ENCODE data around the gene RAD23B. TPM values are rescaled to one million over a fixed set of nuclear protein-coding genes. Genes with fewer than 3 reads are reported as not detected.

RAD23B gene
- total RNA-seq, 6 experiments from 2014 or later = 86.9 to 110 (median 99.1) TPM

- peak overlapping the region in 2 of 3 donors; percentile 91 for H3K27ac ChIP-seq
- peaks cover 0 to 35% (median 11%) of the 10 kb centered on the region in 4 donors for H3K4me1 ChIP-seq
- no peaks in the 10 kb centered on the region for H3K9me3 ChIP-seq
- H3K27me3 ChIP-seq = no peaks in the 10 kb centered on the region
- intact Hi-C loops (cut with DNase I) = no loop called here
- DNase-seq (no peak), ATAC-seq (no peak)
- H3K36me3 ChIP-seq = no peaks in the 10 kb centered on the region
- H3K4me3 ChIP-seq = no peak overlapping the region
- 71% methylated on average over 7 of the region's 7 CpGs for WGBS (ENCODE audit: insufficient coverage, low coverage, low lambda C conversion rate, missing lambda C conversion rate)
- no peak for TF ChIP-seq CTCF (IDR thresholded peaks at IDR 0.05)
- no peak for TF ChIP-seq POLR2A (IDR thresholded peaks at IDR 0.05)
These were observed 16.3 kb upstream of the RAD23B start for GRCh38 chr9:107266624-107267368.

- ATAC-seq = peak; percentile 70 to 85 (median 78)
- intact Hi-C loops (cut with DNase I) = no loop called here
- DNase-seq = no peak
- Histone ChIP-seq H3K4me1 (peaks cover 0 to 41% (median 11%) of the 10 kb centered on the region in 4 donors), H3K4me3 (no peak overlapping the region), H3K9me3 (no peaks in the 10 kb centered on the region), H3K27ac (peak overlapping the region; percentile 31 to 91 (median 91)), H3K36me3 (no peaks in the 10 kb centered on the region), H3K27me3 (no peaks in the 10 kb centered on the region)
- TF ChIP-seq CTCF (IDR thresholded peaks at IDR 0.05) = no peak
- TF ChIP-seq POLR2A (IDR thresholded peaks at IDR 0.05) = no peak
- 17% methylated on average over 2 of the region's 2 CpGs for WGBS (ENCODE audit: insufficient coverage, low coverage, low lambda C conversion rate, missing lambda C conversion rate)
These were observed 14.5 kb upstream of the RAD23B start for GRCh38 chr9:107268560-107268959.

- no peaks in the 10 kb centered on the region for H3K36me3 ChIP-seq
- intact Hi-C loops (cut with DNase I) = no loop called here
- no peak overlapping the region for H3K4me3 ChIP-seq
- DNase-seq (no peak), ATAC-seq (peak; percentile 36 to 71 (median 55))
- H3K27me3 ChIP-seq = no peaks in the 10 kb centered on the region
- H3K27ac ChIP-seq = peak overlapping the region; percentile 31 to 91 (median 91)
- TF ChIP-seq CTCF (IDR thresholded peaks at IDR 0.05) = no peak
- TF ChIP-seq POLR2A (IDR thresholded peaks at IDR 0.05) = no peak
- H3K4me1 ChIP-seq = peaks cover 0 to 48% (median 14%) of the 10 kb centered on the region in 4 donors
- H3K9me3 ChIP-seq = no peaks in the 10 kb centered on the region
- WGBS (ENCODE audit: insufficient coverage, low coverage, low lambda C conversion rate, missing lambda C conversion rate) = 31% methylated on average over 2 of the region's 2 CpGs
These were observed 13.8 kb upstream of the RAD23B start for GRCh38 chr9:107269254-107269653.

GRCh38 chr9:107269681-107270080 is 13.4 kb upstream of the RAD23B start:
- no peaks in the 10 kb centered on the region for H3K27me3 ChIP-seq
- H3K36me3 ChIP-seq = no peaks in the 10 kb centered on the region
- no peaks in the 10 kb centered on the region for H3K9me3 ChIP-seq
- H3K4me3 ChIP-seq = no peak overlapping the region
- WGBS (ENCODE audit: insufficient coverage, low coverage, low lambda C conversion rate, missing lambda C conversion rate) = 35% methylated on average over 4 of the region's 4 CpGs
- H3K27ac ChIP-seq = peak overlapping the region; percentile 31 to 91 (median 91)
- TF ChIP-seq POLR2A (IDR thresholded peaks at IDR 0.05) (no peak), CTCF (IDR thresholded peaks at IDR 0.05) (no peak)
- DNase-seq (no peak), ATAC-seq (peak; percentile 61 to 74 (median 68))
- intact Hi-C loops (cut with DNase I) = no loop called here
- peaks cover 0 to 49% (median 15%) of the 10 kb centered on the region in 4 donors for H3K4me1 ChIP-seq

All from right lobe of liver (tissue), 6 donors.